PC-3 (cell line): ENCODE data around the gene RAB3IP. TPM values are rescaled to one million over a fixed set of nuclear protein-coding genes. Genes with fewer than 3 reads are reported as not detected.
A peak's percentile ranks its signal among the peaks of the same experiment; 100 is the strongest.

Source experiments
- ATAC-seq: fragments of 200-7000 bp; cut with Tn5 transposase; 2 replicates; pipeline ENCODE4 v1.9.1; 2020; ENCODE audit warnings: mild to moderate bottlenecking, moderate library complexity
- Bru-seq: library from RNA; stranded (reverse); fragments of 400-500 nt; gene quantifications from one replicate; lab custom pipeline; 2021; lab: Mats Ljungman, UMichigan
- BruChase-seq, 2 experiments: library from RNA; stranded (reverse); fragments of 400-500 nt; gene quantifications; one replicate each; lab custom pipeline; 2021; lab: Mats Ljungman, UMichigan
- BruUV-seq: library from RNA; stranded (reverse); fragments of 400-500 nt; replicated peaks from 2 replicates; lab custom pipeline; 2021; lab: Mats Ljungman, UMichigan
- CTCF ChIA-PET: fragments of 300-600 bp; sonication (Branson Sonifier 250); formaldehyde crosslinking; loops from one replicate; lab custom pipeline; 2022; ENCODE audit warnings: antibody characterized with exemption; lab: Charles Lee
- POLR2A ChIA-PET: fragments of 300-600 bp; sonication (Branson Sonifier 250); formaldehyde crosslinking; loops from one replicate; lab custom pipeline; 2022; ENCODE audit warnings: antibody characterized with exemption; ENCODE audit not compliant: unreplicated experiment; lab: Charles Lee
- DNase-seq: peaks from one replicate; pipeline ENCODE4 v3.0.0-alpha.2; 2015
- H2AFZ ChIP-seq: fragments of 300-600 bp; sonication (generic); 2 replicates; pipeline ENCODE4 v1.6.0; 2016; ENCODE audit warnings: antibody characterized with exemption, low read length
- H3F3A ChIP-seq: fragments of 300-600 bp; sonication (generic); one replicate; pipeline ENCODE4 v1.6.0; 2017; ENCODE audit warnings: antibody characterized with exemption, low read length, control low read depth, mild to moderate bottlenecking; ENCODE audit not compliant: unreplicated experiment
- H3K27ac ChIP-seq: fragments of 300-600 bp; sonication (generic); 2 replicates; pipeline ENCODE4 v1.5.1; 2016; ENCODE audit warnings: mild to moderate bottlenecking, low read length
- H3K27me3 ChIP-seq: fragments of 300-600 bp; sonication (generic); 2 replicates; pipeline ENCODE4 v1.6.1; 2016; ENCODE audit warnings: low read length, mixed read lengths
- H3K36me3 ChIP-seq: fragments of 300-600 bp; sonication (generic); 2 replicates; pipeline ENCODE4 v1.6.1; 2016; ENCODE audit warnings: low read depth, mixed run types, low read length, mixed read lengths
- H3K4me1 ChIP-seq: fragments of 300-600 bp; sonication (generic); 2 replicates; pipeline ENCODE4 v1.5.1; 2016; ENCODE audit warnings: low read length; ENCODE audit not compliant: insufficient read depth
- H3K4me2 ChIP-seq: fragments of 300-600 bp; sonication (generic); 2 replicates; pipeline ENCODE4 v1.6.0; 2016; ENCODE audit warnings: low read length
- H3K4me3 ChIP-seq: fragments of 300-600 bp; sonication (generic); 2 replicates; pipeline ENCODE4 v1.5.1; 2016; ENCODE audit warnings: mild to moderate bottlenecking, low read length, mixed read lengths
- H3K79me2 ChIP-seq: fragments of 300-600 bp; sonication (generic); 2 replicates; pipeline ENCODE4 v1.6.1; 2017; ENCODE audit warnings: low read length, mixed read lengths
- H3K9ac ChIP-seq: fragments of 300-600 bp; sonication (generic); 2 replicates; pipeline ENCODE4 v1.6.0; 2016; ENCODE audit warnings: mild to moderate bottlenecking, low read length
- H3K9me2 ChIP-seq: fragments of 300-600 bp; sonication (generic); replicated peaks from 2 replicates; pipeline ENCODE4 v1.6.1; 2016; ENCODE audit warnings: mixed run types, low read length, mixed read lengths
- H3K9me3 ChIP-seq: fragments of 300-600 bp; sonication (generic); 2 replicates; pipeline ENCODE4 v1.6.1; 2016; ENCODE audit warnings: low read length, mixed read lengths
- H4K20me1 ChIP-seq: fragments of 300-600 bp; sonication (generic); 2 replicates; pipeline ENCODE4 v1.6.1; 2016; ENCODE audit warnings: low read length, mixed read lengths
- CTCF ChIP-seq: fragments of 300-600 bp; sonication (generic); conservative IDR thresholded peaks from 2 replicates; pipeline ENCODE4 v1.5.1; 2017; ENCODE audit warnings: antibody characterized with exemption, low read depth, mild to moderate bottlenecking, low read length
- EZH2 ChIP-seq: fragments of 300-600 bp; sonication (generic); IDR thresholded peaks from one replicate; pipeline ENCODE4 v1.6.1; 2017; ENCODE audit warnings: antibody characterized with exemption, mild to moderate bottlenecking, low read length; ENCODE audit not compliant: unreplicated experiment
- EZH2phosphoT487 ChIP-seq: fragments of 300-600 bp; sonication (generic); IDR thresholded peaks from 2 replicates; pipeline ENCODE4 v1.6.1; 2018; ENCODE audit warnings: mild to moderate bottlenecking, antibody characterized with exemption, low read length, borderline replicate concordance
- intact Hi-C: fragments of 100-400 bp; cut with micrococcal nuclease; formaldehyde crosslinking; loops from 2 replicates; pipeline ENCODE4 v1.9.0; 2023
- long read RNA-seq: library from polyadenylated mRNA; unstranded; transcript quantifications from one replicate; pipeline ENCODE4 v2.0.0, GENCODE V29; 2021; ENCODE audit not compliant: unreplicated experiment
- total RNA-seq: library from RNA; depleted of rRNA; stranded (reverse); fragments of >200 nt; gene quantifications from 2 replicates; pipeline ENCODE4 v1.2.3, GENCODE V29; 2014; rRNA removed

RAB3IP gene
- total RNA-seq (22.2 and 28.6 TPM in 2 replicates), Bru-seq, nascent RNA (percentile 81 among the genes with signal in this experiment), BruChase-seq, experiment 1, labeled RNA remaining after a 6-hour chase (percentile 80 among the genes with signal in this experiment), BruChase-seq, experiment 2, labeled RNA remaining after a 2-hour chase (percentile 81 among the genes with signal in this experiment)
- long read RNA-seq, transcript RAB3IP-201 (11 exons, 3,690 nt) = major isoform, 13 of 20 reads
- long read RNA-seq, partial matches to known transcripts = 1 of 20 reads
- long read RNA-seq, other reads (novel, unspliced or antisense) = 5 of 20 reads

- peak within 1 kb of the TSS; percentile 95 for H3K4me2 ChIP-seq
- H3K27ac ChIP-seq = peak within 1 kb of the TSS; percentile 21
- POLR2A ChIA-PET = interaction anchor here (0.5 to 0.7 kb wide), 2 partner anchors 41 to 140 kb away, joined by 3 read pairs; no protein-coding TSS in a partner anchor
- peaks cover 8% of the 10 kb centered on the region; the same call in 1 of the 2 replicates for H4K20me1 ChIP-seq
- peak within 1 kb of the TSS; percentile 88 for H3K4me3 ChIP-seq
- peaks cover 36% of the 10 kb centered on the region for H3K79me2 ChIP-seq
- peak within 1 kb of the TSS; percentile 98 for H2AFZ ChIP-seq
- CTCF ChIA-PET = interaction anchor here (0.6 to 0.7 kb wide), 2 partner anchors 74 to 1121 kb away, joined by 4 to 5 read pairs; no protein-coding TSS in a partner anchor
- peak; percentile 86 for ATAC-seq
- H3K27me3 ChIP-seq = no peaks in the 10 kb centered on the region
- H3K36me3 ChIP-seq = no peaks in the 10 kb centered on the region
- H3K9me3 ChIP-seq = no peaks in the 10 kb centered on the region
- DNase-seq = peak; percentile 91
- no peaks in the 10 kb centered on the region for H3K9me2 ChIP-seq
- intact Hi-C loops = loop anchor here (2.0 to 5.0 kb wide), 2 partner anchors 50 to 71 kb away; no protein-coding TSS in a partner anchor
- no peaks in the 10 kb centered on the region for H3F3A ChIP-seq
- H3K4me1 ChIP-seq = peaks cover 19% of the 10 kb centered on the region
- no TSS peak for BruUV-seq
- TF ChIP-seq CTCF (peak; percentile 49), EZH2 (no peak), EZH2phosphoT487 (no peak)
- peak within 1 kb of the TSS; percentile 71 for H3K9ac ChIP-seq
These were observed at the start of gene RAB3IP for GRCh38 chr12:69738351-69739286. Gene RAB3IP (plus strand): TSS chr12:69738860. CDS start chr12:69755409, 16,549 bp downstream.

GRCh38 chr12:69689638-69690037, 49.0 kb upstream of the RAB3IP start:
- Histone ChIP-seq H3K36me3 (no peaks in the 10 kb centered on the region), H3F3A (peaks cover 9% of the 10 kb centered on the region), H3K9me2 (no peaks in the 10 kb centered on the region), H3K79me2 (no peaks in the 10 kb centered on the region), H3K4me1 (peaks cover 47% of the 10 kb centered on the region), H4K20me1 (no peaks in the 10 kb centered on the region), H3K4me2 (peak overlapping the region; percentile 48), H3K27ac (peak overlapping the region; percentile 85), H3K9ac (peak overlapping the region; percentile 25), H3K27me3 (no peaks in the 10 kb centered on the region), H3K9me3 (no peaks in the 10 kb centered on the region), H3K4me3 (no peak overlapping the region), H2AFZ (peak overlapping the region; percentile 42)
- no peak for DNase-seq
- ATAC-seq = no peak
- BruUV-seq = no TSS peak
- intact Hi-C loops = loop anchor here (2.0 kb wide), 1 partner anchor 49 kb away; the partner anchor contains the start of gene RAB3IP
- TF ChIP-seq EZH2 (no peak), EZH2phosphoT487 (no peak), CTCF (no peak)
- CTCF ChIA-PET = no interaction called here
- POLR2A ChIA-PET = no interaction called here
